ENCODE data around the gene TYROBP.

DNA sequence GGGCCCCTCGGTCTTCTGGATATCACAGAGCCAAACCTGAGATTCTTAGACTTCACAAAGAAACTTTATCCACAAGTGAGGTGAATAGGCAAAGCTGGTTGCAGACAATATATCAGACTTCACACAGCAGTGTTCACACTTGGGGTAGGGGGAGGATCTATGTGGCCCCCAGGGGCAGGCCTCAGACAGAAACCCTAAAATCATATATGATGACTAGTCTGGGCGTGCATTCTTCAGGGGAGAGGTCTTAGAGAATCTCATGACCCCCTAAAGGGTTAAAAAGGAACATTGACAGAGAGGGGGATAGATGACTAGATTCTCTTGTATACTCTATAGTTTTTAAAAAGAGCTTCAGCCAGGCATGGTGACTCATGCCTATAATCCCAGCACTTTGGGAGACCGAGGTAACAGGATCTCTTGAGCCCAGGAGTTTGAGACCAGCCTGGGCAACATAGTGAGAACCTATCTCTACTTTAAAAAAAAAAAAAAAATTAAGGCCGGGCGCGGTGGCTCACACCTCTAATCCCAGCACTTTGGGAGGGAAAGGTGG lies 2.8 kb downstream of the TYROBP start:
- TF ChIP-seq, protein P1, sequence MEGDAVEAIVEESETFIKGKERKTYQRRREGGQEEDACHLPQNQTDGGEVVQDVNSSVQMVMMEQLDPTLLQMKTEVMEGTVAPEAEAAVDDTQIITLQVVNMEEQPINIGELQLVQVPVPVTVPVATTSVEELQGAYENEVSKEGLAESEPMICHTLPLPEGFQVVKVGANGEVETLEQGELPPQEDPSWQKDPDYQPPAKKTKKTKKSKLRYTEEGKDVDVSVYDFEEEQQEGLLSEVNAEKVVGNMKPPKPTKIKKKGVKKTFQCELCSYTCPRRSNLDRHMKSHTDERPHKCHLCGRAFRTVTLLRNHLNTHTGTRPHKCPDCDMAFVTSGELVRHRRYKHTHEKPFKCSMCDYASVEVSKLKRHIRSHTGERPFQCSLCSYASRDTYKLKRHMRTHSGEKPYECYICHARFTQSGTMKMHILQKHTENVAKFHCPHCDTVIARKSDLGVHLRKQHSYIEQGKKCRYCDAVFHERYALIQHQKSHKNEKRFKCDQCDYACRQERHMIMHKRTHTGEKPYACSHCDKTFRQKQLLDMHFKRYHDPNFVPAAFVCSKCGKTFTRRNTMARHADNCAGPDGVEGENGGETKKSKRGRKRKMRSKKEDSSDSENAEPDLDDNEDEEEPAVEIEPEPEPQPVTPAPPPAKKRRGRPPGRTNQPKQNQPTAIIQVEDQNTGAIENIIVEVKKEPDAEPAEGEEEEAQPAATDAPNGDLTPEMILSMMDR (IDR thresholded peaks at IDR 0.05) = no peak
- TF ChIP-seq POLR2A (IDR thresholded peaks at IDR 0.05) (no peak), POLR2AphosphoS5 (IDR thresholded peaks at IDR 0.05; ENCODE audit: insufficient read depth in 1 of 2, low read depth in 1 of 2) (no peak)
